ENCODE results near the gene VWDE.
"Not testable (repeated sequence)": the region's sequence is repeated elsewhere in the genome, so short reads cannot be mapped to it uniquely, and the experiment has no call there.

Gene VWDE

DNA sequence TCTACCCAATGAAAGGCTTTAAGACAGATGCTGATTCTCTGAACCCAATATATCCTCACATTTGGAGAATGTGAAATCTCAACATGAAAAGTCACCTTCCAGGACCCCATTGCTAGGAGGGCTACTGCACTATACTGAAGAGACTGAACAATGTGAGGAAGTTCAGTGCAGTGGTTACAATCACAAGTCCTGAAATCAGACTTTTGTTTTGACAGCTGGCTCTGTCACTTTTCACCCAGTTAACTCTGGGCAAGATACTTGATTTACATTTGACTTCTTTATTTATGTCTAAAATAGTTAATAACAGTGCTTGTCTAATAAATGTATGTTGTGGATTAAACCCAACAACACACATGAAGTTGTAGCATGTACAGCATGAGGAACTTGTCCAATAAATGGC lies 14.8 kb upstream of the VWDE start:
- TF ChIP-seq CTCF (IDR thresholded peaks at IDR 0.05; ENCODE audit: low read length, missing control alignments), result no peak

DNA sequence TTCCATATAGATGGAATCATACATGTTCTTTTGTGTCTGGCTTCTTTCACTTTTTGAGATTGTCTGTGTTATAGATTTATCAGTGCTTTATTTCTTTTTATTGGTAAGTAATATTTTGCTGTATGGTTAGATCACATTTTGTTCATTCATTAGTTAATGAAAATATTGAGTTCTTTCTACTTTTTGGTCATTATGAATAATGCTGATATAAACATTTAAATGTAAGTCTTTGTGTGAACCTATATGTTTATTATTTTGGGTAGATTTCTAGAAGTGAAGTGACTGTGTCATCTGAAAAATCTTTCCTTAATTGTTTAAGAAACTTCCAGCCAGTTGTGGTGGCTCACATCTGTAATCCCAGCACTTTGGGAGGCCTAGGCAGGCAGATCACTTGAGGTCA lies 11.4 kb upstream of the VWDE start:
- TF ChIP-seq CTCF (IDR thresholded peaks at IDR 0.05; ENCODE audit: low read length, missing control alignments), result no peak
- no peak overlapping the region for H3K4me3 ChIP-seq (replicated peaks; ENCODE audit: low read depth, low read length)
- no peak for DNase-seq (ENCODE audit: low read depth)

More for the DNA sequence above, 14.8 kb upstream of the VWDE start:
- no peak overlapping the region for H3K4me3 ChIP-seq (replicated peaks; ENCODE audit: low read depth, low read length)
- no peak for DNase-seq (ENCODE audit: low read depth)

DNA sequence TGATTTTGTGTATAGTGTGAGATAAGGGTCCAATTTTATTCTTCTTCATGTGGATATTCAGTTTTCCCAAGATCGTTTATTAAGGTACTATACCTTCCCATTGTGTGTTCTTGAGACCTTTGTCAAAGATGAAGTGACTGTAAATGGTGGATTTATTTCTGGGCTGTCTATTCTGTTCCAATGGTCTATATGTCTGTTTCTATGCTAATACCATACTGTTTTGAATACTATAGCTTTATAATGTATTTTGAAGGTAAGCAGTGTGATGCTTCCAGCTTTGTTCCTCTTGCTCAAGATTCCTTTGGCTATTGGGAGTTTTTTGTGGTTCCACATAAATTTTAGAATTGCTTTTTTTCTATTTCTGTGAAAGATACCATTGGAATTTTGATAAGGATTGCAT lies 8.7 kb upstream of the VWDE start:
- no peak for TF ChIP-seq CTCF (IDR thresholded peaks at IDR 0.05; ENCODE audit: low read length, missing control alignments)
- no peak for DNase-seq (ENCODE audit: low read depth)
- no peak overlapping the region for H3K4me3 ChIP-seq (replicated peaks; ENCODE audit: low read depth, low read length)

DNA sequence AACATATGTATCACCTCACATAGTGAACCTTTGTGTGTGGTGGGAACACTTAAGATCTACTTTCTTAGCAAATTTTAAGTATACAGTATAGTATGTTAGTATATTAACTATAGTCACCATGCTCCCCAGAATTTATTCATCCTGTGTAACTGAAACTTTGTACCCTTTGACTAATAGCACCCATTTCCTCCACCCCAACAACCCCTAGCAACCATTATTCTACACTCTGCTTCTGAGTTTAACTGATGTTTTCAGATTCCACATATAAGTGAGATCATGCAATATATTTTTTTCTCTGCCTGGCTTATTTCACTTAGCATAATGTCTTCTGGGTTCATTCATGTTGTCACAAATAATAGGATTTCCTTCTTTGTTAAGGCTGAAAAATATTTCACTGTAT lies 6.9 kb upstream of the VWDE start:
- no peak for DNase-seq (ENCODE audit: low read depth)
- TF ChIP-seq CTCF (IDR thresholded peaks at IDR 0.05; ENCODE audit: low read length, missing control alignments), result no peak
- H3K4me3 ChIP-seq (replicated peaks; ENCODE audit: low read depth, low read length), result no peak overlapping the region

- no peak for TF ChIP-seq CTCF (IDR thresholded peaks at IDR 0.05; ENCODE audit: low read length, missing control alignments)
- H3K4me3 ChIP-seq (replicated peaks; ENCODE audit: low read depth, low read length), result no peak overlapping the region
- DNase-seq (ENCODE audit: low read depth), result no peak
Observed at GRCh38 chr7:12409097-12409711, 5.5 kb upstream of the VWDE start.

- not testable (repeated sequence) for H3K4me3 ChIP-seq (replicated peaks; ENCODE audit: low read depth, low read length); DNase-seq (ENCODE audit: low read depth)
Observed at GRCh38 chr7:12407652-12408051, 4.0 kb upstream of the VWDE start.

GRCh38 chr7:12402365-12402725 lies 1.3 kb downstream of the VWDE start:
- TF ChIP-seq CTCF (IDR thresholded peaks at IDR 0.05; ENCODE audit: low read length, missing control alignments), result no peak
- no peak for DNase-seq (ENCODE audit: low read depth)
- no peak overlapping the region for H3K4me3 ChIP-seq (replicated peaks; ENCODE audit: low read depth, low read length)
